HepG2 (cell line): ENCODE results near the gene RICTOR. TPM values are rescaled to one million over a fixed set of nuclear protein-coding genes. Genes with fewer than 3 reads are reported as not detected.
A peak's percentile ranks its signal among the peaks of the same experiment; 100 is the strongest.

Source experiments
- ATRX ChIP-seq: sonication (generic); formaldehyde crosslinking; IDR thresholded peaks from 2 replicates; pipeline ENCODE4 v1.4.0; 2020; ENCODE audit warnings: missing genetic modification reagents, borderline replicate concordance
- CAMTA2 ChIP-seq: sonication (generic); formaldehyde crosslinking; IDR thresholded peaks from 2 replicates; pipeline ENCODE4 v1.4.0; 2020; ENCODE audit warnings: mild to moderate bottlenecking, missing genetic modification reagents, borderline replicate concordance
- FOXO4 ChIP-seq: sonication (generic); formaldehyde crosslinking; conservative IDR thresholded peaks from 2 replicates; pipeline ENCODE4 v1.8.1; 2023; ENCODE audit warnings: missing genetic modification reagents
- HMG20B ChIP-seq: conservative IDR thresholded peaks from 2 replicates; pipeline ENCODE4 v1.6.1; 2016; ENCODE audit warnings: missing genetic modification reagents, missing compliant biosample characterization
- HOXD1 ChIP-seq: sonication (generic); formaldehyde crosslinking; IDR thresholded peaks from 2 replicates; pipeline ENCODE4 v1.5.0; 2020; ENCODE audit warnings: missing genetic modification reagents
- KMT2A ChIP-seq: sonication (generic); formaldehyde crosslinking; IDR thresholded peaks from 2 replicates; pipeline ENCODE4 v1.4.0; 2020; ENCODE audit warnings: missing genetic modification reagents
- MIXL1 ChIP-seq: IDR thresholded peaks from 2 replicates; pipeline ENCODE4 v1.6.1; 2016
- NCOA2 ChIP-seq: sonication (generic); formaldehyde crosslinking; IDR thresholded peaks from 2 replicates; pipeline ENCODE4 v1.8.0; 2022; ENCODE audit warnings: inconsistent platforms
- RARG ChIP-seq: sonication (generic); formaldehyde crosslinking; IDR thresholded peaks from 2 replicates; pipeline ENCODE4 v1.4.0; 2020; ENCODE audit warnings: low read depth, mild to moderate bottlenecking, missing genetic modification reagents
- RCOR2 ChIP-seq: IDR thresholded peaks from 2 replicates; pipeline ENCODE4 v1.6.1; 2016; ENCODE audit warnings: missing biosample characterization, missing genetic modification reagents
- RNF2 ChIP-seq: fragments of 450-650 bp; conservative IDR thresholded peaks from 2 replicates; pipeline ENCODE4 v1.6.1; 2016; ENCODE audit warnings: low read depth
- SCMH1 ChIP-seq: sonication (generic); formaldehyde crosslinking; IDR thresholded peaks from 2 replicates; pipeline ENCODE4 v1.9.0; 2021; ENCODE audit warnings: missing genetic modification reagents, mild to moderate bottlenecking, borderline replicate concordance
- SP4 ChIP-seq: sonication (generic); formaldehyde crosslinking; IDR thresholded peaks from 2 replicates; pipeline ENCODE4 v1.8.1; 2023; ENCODE audit warnings: mild to moderate bottlenecking, missing genetic modification reagents
- SRSF9 ChIP-seq: fragments of 200-400 bp; formaldehyde crosslinking; IDR thresholded peaks from 2 replicates; pipeline ENCODE4 v1.6.1; 2018; ENCODE audit warnings: borderline replicate concordance, mild to moderate bottlenecking, low read depth, low read length; ENCODE audit not compliant: insufficient read depth, poor library complexity, severe bottlenecking
- TAF1 ChIP-seq: sonication (generic); formaldehyde crosslinking; IDR thresholded peaks from 2 replicates; pipeline ENCODE4 v1.4.0; 2020; ENCODE audit warnings: missing genetic modification reagents
- TEAD3 ChIP-seq: optimal IDR thresholded peaks from 2 replicates; pipeline ENCODE3; 2016; ENCODE audit warnings: borderline replicate concordance
- ZKSCAN5 ChIP-seq: sonication (generic); formaldehyde crosslinking; IDR thresholded peaks from 2 replicates; pipeline ENCODE4 v1.5.1; 2020; ENCODE audit warnings: mild to moderate bottlenecking, missing genetic modification reagents
- ZNF264 ChIP-seq: sonication (generic); formaldehyde crosslinking; IDR thresholded peaks from 2 replicates; pipeline ENCODE4 v1.4.0; 2020; ENCODE audit warnings: missing genetic modification reagents
- ZNF33A ChIP-seq: sonication (generic); formaldehyde crosslinking; IDR thresholded peaks from 2 replicates; pipeline ENCODE4 v1.5.1; 2020; ENCODE audit warnings: missing genetic modification reagents, mild to moderate bottlenecking, moderate library complexity, borderline replicate concordance
- ZNF556 ChIP-seq: sonication (generic); formaldehyde crosslinking; IDR thresholded peaks from 2 replicates; pipeline ENCODE4 v1.4.0; 2020; ENCODE audit warnings: mild to moderate bottlenecking, missing genetic modification reagents, borderline replicate concordance
- polyA plus RNA-seq, 8 experiments: library from polyadenylated mRNA; depleted of rRNA in 3 of 8; stranded (reverse) in 7 of 8; unstranded in 1 of 8; fragments of >200 nt; fragmentation: Illumina TruSeq in 4 of 8; extraction: Trizol in 4 of 8; gene quantifications; 2 replicates each; pipeline versions ENCODE4 v1.2.1 to v1.2.3, GENCODE V29; 2011 to 2016; ENCODE audit warnings: low read depth in 4 of 8, missing spikeins in 1 of 8, mixed read lengths in 1 of 8; ENCODE audit not compliant: insufficient read depth in 1 of 8
- total RNA-seq, 5 experiments: library from RNA; depleted of rRNA; stranded (reverse); fragments of >200 nt; fragmentation: Illumina TruSeq; extraction: Trizol; gene quantifications; 2 replicates each; pipeline ENCODE4 v1.2.3, GENCODE V29; 2016; ENCODE audit warnings: low read depth in 1 of 5
- TF ChIP-seq, protein P1 (sequence below): sonication (generic); formaldehyde crosslinking; IDR thresholded peaks from 2 replicates; pipeline ENCODE4 v1.8.0; 2022; ENCODE audit warnings: missing genetic modification reagents, mild to moderate bottlenecking, inconsistent platforms, borderline replicate concordance
- TF ChIP-seq, protein P2 (sequence below): sonication (generic); formaldehyde crosslinking; IDR thresholded peaks from 2 replicates; pipeline ENCODE4; 2020; ENCODE audit warnings: missing genetic modification reagents, mild to moderate bottlenecking, borderline replicate concordance
- TF ChIP-seq, protein P3 (sequence below): sonication (generic); formaldehyde crosslinking; IDR thresholded peaks from 2 replicates; pipeline ENCODE4 v1.4.0; 2020; ENCODE audit warnings: mild to moderate bottlenecking, missing genetic modification reagents
- TF ChIP-seq, protein P4 (sequence below): sonication (generic); formaldehyde crosslinking; IDR thresholded peaks from 2 replicates; pipeline ENCODE4 v1.4.0; 2020; ENCODE audit warnings: mild to moderate bottlenecking, low read depth, missing genetic modification reagents

Gene RICTOR
- total and polyA plus RNA-seq, 2 of the 13 experiments (the other 11 are each of a cell fraction or from before 2014, with no cell fraction given): 10.7 to 15.4 TPM

DNA sequence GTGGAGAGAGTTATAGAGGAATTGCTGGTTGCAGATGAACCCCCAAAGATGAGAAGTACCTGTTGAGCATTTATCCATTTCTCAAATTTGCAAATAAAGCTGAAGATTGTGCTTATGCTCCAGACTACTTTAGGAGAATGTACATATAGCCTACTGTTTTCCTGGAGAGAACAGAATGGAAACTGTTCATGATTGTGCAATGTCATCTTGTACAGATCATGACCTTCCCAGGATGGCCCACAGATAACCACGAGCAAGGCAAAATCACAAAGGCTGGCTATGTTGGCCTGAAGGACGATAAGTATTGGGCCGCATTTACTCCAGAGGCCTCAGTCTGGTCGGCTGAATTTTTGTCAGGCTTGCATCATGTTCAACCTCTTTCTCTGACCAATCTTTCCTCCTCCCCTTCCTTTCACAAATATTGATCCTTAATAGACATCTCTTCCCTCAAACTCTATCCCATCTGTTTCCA lies 28.5 kb upstream of the RICTOR start (continued):
- TF ChIP-seq, protein P1, sequence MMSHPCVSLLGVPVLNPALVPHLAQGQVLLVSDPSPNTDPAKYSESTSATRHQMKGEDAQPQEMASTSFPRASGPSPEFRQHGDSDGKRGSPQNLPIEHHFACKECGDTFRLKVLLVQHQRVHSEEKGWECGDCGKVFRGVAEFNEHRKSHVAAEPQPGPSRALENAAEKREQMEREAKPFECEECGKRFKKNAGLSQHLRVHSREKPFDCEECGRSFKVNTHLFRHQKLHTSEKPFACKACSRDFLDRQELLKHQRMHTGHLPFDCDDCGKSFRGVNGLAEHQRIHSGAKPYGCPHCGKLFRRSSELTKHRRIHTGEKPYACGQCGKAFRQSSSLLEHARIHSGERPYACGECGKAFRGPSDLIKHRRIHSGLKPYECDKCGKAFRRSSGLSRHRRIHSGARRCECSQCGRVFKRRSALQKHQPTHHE (CRISPR knock-in tag): no peak
- TF ChIP-seq KMT2A: no peak
- TF ChIP-seq ZNF33A (CRISPR knock-in tag): no peak
- TF ChIP-seq ATRX (CRISPR knock-in tag): no peak
- peak; percentile 49; the same call in 1 of the 2 replicates for TF ChIP-seq RCOR2 (CRISPR knock-in tag)
- TF ChIP-seq MIXL1 (CRISPR knock-in tag): peak; percentile 54; the same call in 1 of the 2 replicates
- no peak for TF ChIP-seq RNF2
- no peak for TF ChIP-seq FOXO4 (CRISPR knock-in tag)
- TF ChIP-seq NCOA2 (CRISPR knock-in tag): peak; percentile 80
- TF ChIP-seq, protein P2, sequence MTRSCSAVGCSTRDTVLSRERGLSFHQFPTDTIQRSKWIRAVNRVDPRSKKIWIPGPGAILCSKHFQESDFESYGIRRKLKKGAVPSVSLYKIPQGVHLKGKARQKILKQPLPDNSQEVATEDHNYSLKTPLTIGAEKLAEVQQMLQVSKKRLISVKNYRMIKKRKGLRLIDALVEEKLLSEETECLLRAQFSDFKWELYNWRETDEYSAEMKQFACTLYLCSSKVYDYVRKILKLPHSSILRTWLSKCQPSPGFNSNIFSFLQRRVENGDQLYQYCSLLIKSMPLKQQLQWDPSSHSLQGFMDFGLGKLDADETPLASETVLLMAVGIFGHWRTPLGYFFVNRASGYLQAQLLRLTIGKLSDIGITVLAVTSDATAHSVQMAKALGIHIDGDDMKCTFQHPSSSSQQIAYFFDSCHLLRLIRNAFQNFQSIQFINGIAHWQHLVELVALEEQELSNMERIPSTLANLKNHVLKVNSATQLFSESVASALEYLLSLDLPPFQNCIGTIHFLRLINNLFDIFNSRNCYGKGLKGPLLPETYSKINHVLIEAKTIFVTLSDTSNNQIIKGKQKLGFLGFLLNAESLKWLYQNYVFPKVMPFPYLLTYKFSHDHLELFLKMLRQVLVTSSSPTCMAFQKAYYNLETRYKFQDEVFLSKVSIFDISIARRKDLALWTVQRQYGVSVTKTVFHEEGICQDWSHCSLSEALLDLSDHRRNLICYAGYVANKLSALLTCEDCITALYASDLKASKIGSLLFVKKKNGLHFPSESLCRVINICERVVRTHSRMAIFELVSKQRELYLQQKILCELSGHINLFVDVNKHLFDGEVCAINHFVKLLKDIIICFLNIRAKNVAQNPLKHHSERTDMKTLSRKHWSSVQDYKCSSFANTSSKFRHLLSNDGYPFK: no peak
- TF ChIP-seq, protein P3, sequence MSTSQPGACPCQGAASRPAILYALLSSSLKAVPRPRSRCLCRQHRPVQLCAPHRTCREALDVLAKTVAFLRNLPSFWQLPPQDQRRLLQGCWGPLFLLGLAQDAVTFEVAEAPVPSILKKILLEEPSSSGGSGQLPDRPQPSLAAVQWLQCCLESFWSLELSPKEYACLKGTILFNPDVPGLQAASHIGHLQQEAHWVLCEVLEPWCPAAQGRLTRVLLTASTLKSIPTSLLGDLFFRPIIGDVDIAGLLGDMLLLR (CRISPR knock-in tag): no peak
- TF ChIP-seq TAF1 (CRISPR knock-in tag): no peak; the same call in 1 of the 2 replicates
- peak; percentile 61; the same call in 1 of the 2 replicates for TF ChIP-seq HMG20B (CRISPR knock-in tag)
- no peak for TF ChIP-seq ZKSCAN5 (CRISPR knock-in tag)
- no peak for TF ChIP-seq SCMH1 (CRISPR knock-in tag)
- no peak for TF ChIP-seq SRSF9
- 0 out of 2 replicates have a peak, but pooled peaks have one; percentile 42 for TF ChIP-seq HOXD1 (CRISPR knock-in tag)
- no peak for TF ChIP-seq CAMTA2
- peak; percentile 59 for TF ChIP-seq TEAD3
- TF ChIP-seq RARG (CRISPR knock-in tag): no peak
- peak; percentile 64; the same call in 1 of the 2 replicates for TF ChIP-seq ZNF264 (CRISPR knock-in tag)
- no peak for TF ChIP-seq SP4 (CRISPR knock-in tag)
- TF ChIP-seq ZNF556 (CRISPR knock-in tag): 0 out of 2 replicates have a peak, but pooled peaks have one; percentile 40
- TF ChIP-seq, protein P4, sequence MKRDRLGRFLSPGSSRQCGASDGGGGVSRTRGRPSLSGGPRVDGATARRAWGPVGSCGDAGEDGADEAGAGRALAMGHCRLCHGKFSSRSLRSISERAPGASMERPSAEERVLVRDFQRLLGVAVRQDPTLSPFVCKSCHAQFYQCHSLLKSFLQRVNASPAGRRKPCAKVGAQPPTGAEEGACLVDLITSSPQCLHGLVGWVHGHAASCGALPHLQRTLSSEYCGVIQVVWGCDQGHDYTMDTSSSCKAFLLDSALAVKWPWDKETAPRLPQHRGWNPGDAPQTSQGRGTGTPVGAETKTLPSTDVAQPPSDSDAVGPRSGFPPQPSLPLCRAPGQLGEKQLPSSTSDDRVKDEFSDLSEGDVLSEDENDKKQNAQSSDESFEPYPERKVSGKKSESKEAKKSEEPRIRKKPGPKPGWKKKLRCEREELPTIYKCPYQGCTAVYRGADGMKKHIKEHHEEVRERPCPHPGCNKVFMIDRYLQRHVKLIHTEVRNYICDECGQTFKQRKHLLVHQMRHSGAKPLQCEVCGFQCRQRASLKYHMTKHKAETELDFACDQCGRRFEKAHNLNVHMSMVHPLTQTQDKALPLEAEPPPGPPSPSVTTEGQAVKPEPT (CRISPR knock-in tag): no peak
